ENCODE measurements around the gene ACSL1.
A peak's percentile ranks its signal among the peaks of the same experiment; 100 is the strongest.
"Not testable (repeated sequence)": the region's sequence is repeated elsewhere in the genome, so short reads cannot be mapped to it uniquely, and the experiment has no call there.

ACSL1 gene

GRCh38 chr4:184750926-184751584 is 74.7 kb downstream of the ACSL1 start:
- DNase-seq: no peak

- DNase-seq: peak; percentile 67
These were observed 77.5 kb downstream of the ACSL1 start for GRCh38 chr4:184748251-184748652.

- no peak for DNase-seq
These were observed 78.5 kb downstream of the ACSL1 start for GRCh38 chr4:184747034-184747830.

GRCh38 chr4:184745831-184746795 is 79.7 kb downstream of the ACSL1 start:
- peak; percentile 59 for DNase-seq

- no peak for DNase-seq
These were observed 81.5 kb downstream of the ACSL1 start for GRCh38 chr4:184744236-184744635.

GRCh38 chr4:184743650-184744049 is 82.1 kb downstream of the ACSL1 start:
- no peak for DNase-seq

- DNase-seq: not testable (repeated sequence)
These were observed 84.1 kb downstream of the ACSL1 start for GRCh38 chr4:184741651-184742050.

GRCh38 chr4:184740980-184741391 is 84.8 kb downstream of the ACSL1 start:
- no peak for DNase-seq

GRCh38 chr4:184739575-184739974 is 86.2 kb downstream of the ACSL1 start:
- not testable (repeated sequence) for DNase-seq

- no peak for DNase-seq
These were observed 91.0 kb downstream of the ACSL1 start for GRCh38 chr4:184734758-184735157.

- peak; percentile 96 for DNase-seq
These were observed 91.9 kb downstream of the ACSL1 start, which contains the start of gene CENPU for GRCh38 chr4:184733654-184734524. CENPU (minus strand) TSS chr4:184734096; CDS start chr4:184734062, 34 bp downstream.

- no peak for DNase-seq
These were observed 93.6 kb downstream of the ACSL1 start for GRCh38 chr4:184732126-184732525.

GRCh38 chr4:184731056-184731455 is 94.7 kb downstream of the ACSL1 start:
- DNase-seq: no peak

GRCh38 chr4:184729946-184730345 is 95.8 kb downstream of the ACSL1 start:
- no peak for DNase-seq

- no peak for DNase-seq
These were observed 96.9 kb downstream of the ACSL1 start for GRCh38 chr4:184728858-184729257.

GRCh38 chr4:184727430-184727829 is 98.3 kb downstream of the ACSL1 start:
- no peak for DNase-seq

- DNase-seq: no peak
These were observed 103.0 kb downstream of the ACSL1 start for GRCh38 chr4:184722798-184723197.

GRCh38 chr4:184721254-184721653 is 104.5 kb downstream of the ACSL1 start:
- no peak for DNase-seq

GRCh38 chr4:184719407-184719806 is 106.4 kb downstream of the ACSL1 start:
- DNase-seq: no peak

GRCh38 chr4:184715526-184715925 is 110.2 kb downstream of the ACSL1 start:
- DNase-seq: no peak

- DNase-seq: no peak
These were observed 111.9 kb downstream of the ACSL1 start for GRCh38 chr4:184713887-184714286.

- DNase-seq: no peak
These were observed 113.4 kb downstream of the ACSL1 start for GRCh38 chr4:184712322-184712721.
